Neuronal stem cell (in vitro differentiated cells): ENCODE results near the gene BTG4. TPM values are rescaled to one million over a fixed set of nuclear protein-coding genes. Genes with fewer than 3 reads are reported as not detected.

Source experiments
- DNase-seq: peaks from one replicate; pipeline ENCODE4 v3.0.0-alpha.2; 2013; ENCODE audit warnings: low spot score
- H2AFZ ChIP-seq: one replicate; pipeline ENCODE4 v1.6.1; 2013; ENCODE audit warnings: mild to moderate bottlenecking, low read length, inconsistent platforms
- H2AK5ac ChIP-seq: 2 replicates; pipeline ENCODE4 v1.6.1; 2013; ENCODE audit warnings: low read depth, mild to moderate bottlenecking, inconsistent platforms, low read length, moderate library complexity, mixed read lengths
- H2BK120ac ChIP-seq: 2 replicates; pipeline ENCODE4 v1.6.1; 2013; ENCODE audit warnings: low read depth, mild to moderate bottlenecking, inconsistent platforms, low read length, moderate library complexity, mixed read lengths
- H2BK12ac ChIP-seq: one replicate; pipeline ENCODE4 v1.6.1; 2013; ENCODE audit warnings: low read length, inconsistent platforms
- H2BK15ac ChIP-seq: 2 replicates; pipeline ENCODE4 v1.6.1; 2013; ENCODE audit warnings: mild to moderate bottlenecking, low read length, inconsistent platforms, mixed read lengths
- H2BK5ac ChIP-seq: one replicate; pipeline ENCODE4 v1.6.1; 2013; ENCODE audit warnings: inconsistent platforms, mild to moderate bottlenecking, low read length, moderate library complexity
- H3K14ac ChIP-seq: one replicate; pipeline ENCODE4 v1.6.1; 2013; ENCODE audit warnings: low read length, inconsistent platforms
- H3K18ac ChIP-seq: 2 replicates; pipeline ENCODE4 v1.6.1; 2013; ENCODE audit warnings: low read length, inconsistent platforms
- H3K23ac ChIP-seq: 2 replicates; pipeline ENCODE4 v1.6.1; 2013; ENCODE audit warnings: low read depth, mild to moderate bottlenecking, mixed read lengths, low read length, inconsistent platforms; ENCODE audit not compliant: poor library complexity
- H3K27ac ChIP-seq: replicated peaks from 3 replicates; pipeline ENCODE4 v1.5.1; 2013; ENCODE audit warnings: low read length, inconsistent platforms
- H3K27me3 ChIP-seq, 3 experiments: 2 replicates each; pipeline ENCODE4 v1.6.1; 2013; ENCODE audit warnings: low read length in 3 of 3, mild to moderate bottlenecking in 2 of 3, inconsistent platforms in 1 of 3, low read depth in 1 of 3, mixed read lengths in 1 of 3, moderate library complexity in 1 of 3; ENCODE audit not compliant: control insufficient read depth in 3 of 3, insufficient read depth in 3 of 3
- H3K36me3 ChIP-seq, 2 donors: replicated peaks in 1 of 2; 2 replicates each; pipeline ENCODE4 v1.6.1; 2013; ENCODE audit warnings: low read length in 2 of 2; ENCODE audit not compliant: control insufficient read depth in 2 of 2, insufficient read depth in 2 of 2
- H3K4ac ChIP-seq: 2 replicates; pipeline ENCODE4 v1.6.1; 2013; ENCODE audit warnings: inconsistent platforms, mild to moderate bottlenecking, low read length, moderate library complexity
- H3K4me1 ChIP-seq, 2 donors: 1 replicate in 1 of 2; 2 replicates in 1 of 2; pipeline ENCODE4 v1.6.1; 2013; ENCODE audit warnings: low read length in 2 of 2, low read depth in 1 of 2; ENCODE audit not compliant: control insufficient read depth in 2 of 2, insufficient read depth in 1 of 2
- H3K4me2 ChIP-seq: one replicate; pipeline ENCODE4 v1.6.1; 2013; ENCODE audit warnings: mild to moderate bottlenecking, low read length, inconsistent platforms; ENCODE audit not compliant: insufficient read depth, poor library complexity, severe bottlenecking
- H3K4me3 ChIP-seq, 2 donors: 2 replicates each; pipeline ENCODE4 v1.5.1; 2013; ENCODE audit warnings: low read length in 2 of 2, mild to moderate bottlenecking in 2 of 2, inconsistent platforms in 1 of 2, moderate library complexity in 1 of 2
- H3K79me1 ChIP-seq: one replicate; pipeline ENCODE4 v1.6.1; 2013; ENCODE audit warnings: low read depth, mild to moderate bottlenecking, inconsistent platforms, low read length, moderate library complexity
- H3K9ac ChIP-seq: one replicate; pipeline ENCODE4 v1.6.1; 2013; ENCODE audit warnings: mild to moderate bottlenecking, low read depth, low read length, inconsistent platforms; ENCODE audit not compliant: poor library complexity
- H3K9me3 ChIP-seq, 2 donors: replicated peaks in 1 of 2; 2 replicates each; pipeline versions ENCODE3 to v1.6.1; 2013; ENCODE audit warnings: low read length in 2 of 2, mild to moderate bottlenecking in 2 of 2, inconsistent platforms in 1 of 2, low read depth in 1 of 2, mixed read lengths in 1 of 2, moderate library complexity in 1 of 2; ENCODE audit not compliant: control insufficient read depth in 2 of 2, insufficient read depth in 1 of 2
- H4K8ac ChIP-seq: one replicate; pipeline ENCODE4 v1.6.1; 2013; ENCODE audit warnings: low read depth, mild to moderate bottlenecking, inconsistent platforms, low read length, moderate library complexity
- H4K91ac ChIP-seq: one replicate; pipeline ENCODE4 v1.6.1; 2013; ENCODE audit warnings: low read length, low read depth, mild to moderate bottlenecking, inconsistent platforms; ENCODE audit not compliant: poor library complexity
- WGBS, 2 donors: extraction: QIAGEN DNeasy Blood & Tissue Kit; methylation state at CpG; one replicate each; pipeline ENCODE4 v1.1.7; 2013; ENCODE audit warnings: missing lambda C conversion rate in 2 of 2, mixed read lengths in 1 of 2; ENCODE audit not compliant: insufficient read length in 2 of 2, insufficient replicate concordance in 1 of 2; ENCODE audit errors: extremely low coverage in 2 of 2; 5-methylcytosine and 5-hydroxymethylcytosine counted together
- polyA plus RNA-seq, 2 experiments: library from polyadenylated mRNA; stranded (reverse); fragments of 200-250 nt; gene quantifications; one replicate each; pipeline ENCODE4 v1.2.3, GENCODE V29; 2013

BTG4 gene
- 0.07 TPM for polyA plus RNA-seq (2013, experiment 1 of 2)
- 0.04 TPM for polyA plus RNA-seq (2013, experiment 2 of 2)

GRCh38 chr11:111512296-111513239 is at the start of gene BTG4:
Gene BTG4, minus strand, starts transcription at chr11:111512386. Its CDS starts 13,610 bp downstream, at chr11:111498776.
- peak within 1 kb of the TSS in 1 of 2 donors; percentile 74 for H3K4me3 ChIP-seq
- DNase-seq = no peak
- H4K91ac ChIP-seq = no peak within 1 kb of the TSS
- peak within 1 kb of the TSS; percentile 74 for H3K9ac ChIP-seq
- H3K79me1 ChIP-seq = no peaks in the 10 kb centered on the region
- peak within 1 kb of the TSS; percentile 82 for H2AFZ ChIP-seq
- no peaks in the 10 kb centered on the region for H3K36me3 ChIP-seq
- no peak within 1 kb of the TSS for H2BK5ac ChIP-seq
- no peak within 1 kb of the TSS for H3K4ac ChIP-seq
- H2BK12ac ChIP-seq = no peak within 1 kb of the TSS
- H3K14ac ChIP-seq = peak within 1 kb of the TSS; percentile 73
- H3K23ac ChIP-seq = peak within 1 kb of the TSS; percentile 29
- H3K9me3 ChIP-seq = no peaks in the 10 kb centered on the region
- no peak within 1 kb of the TSS for H2AK5ac ChIP-seq
- peak within 1 kb of the TSS; percentile 81 for H2BK15ac ChIP-seq
- no peak within 1 kb of the TSS for H3K27ac ChIP-seq
- no CpG with 5 or more reads among the region's 90 CpGs for WGBS, 2 donors
- H3K4me1 ChIP-seq = peaks cover 0 to 5% of the 10 kb centered on the region in 2 donors
- H4K8ac ChIP-seq = peak within 1 kb of the TSS; percentile 54
- H3K27me3 ChIP-seq = peaks cover 2 to 64% (median 24%) of the 10 kb centered on the region in 3 experiments
- H3K4me2 ChIP-seq = peak within 1 kb of the TSS; percentile 85
- H3K18ac ChIP-seq = peak within 1 kb of the TSS; percentile 95
- peak within 1 kb of the TSS; percentile 90 for H2BK120ac ChIP-seq

DNA sequence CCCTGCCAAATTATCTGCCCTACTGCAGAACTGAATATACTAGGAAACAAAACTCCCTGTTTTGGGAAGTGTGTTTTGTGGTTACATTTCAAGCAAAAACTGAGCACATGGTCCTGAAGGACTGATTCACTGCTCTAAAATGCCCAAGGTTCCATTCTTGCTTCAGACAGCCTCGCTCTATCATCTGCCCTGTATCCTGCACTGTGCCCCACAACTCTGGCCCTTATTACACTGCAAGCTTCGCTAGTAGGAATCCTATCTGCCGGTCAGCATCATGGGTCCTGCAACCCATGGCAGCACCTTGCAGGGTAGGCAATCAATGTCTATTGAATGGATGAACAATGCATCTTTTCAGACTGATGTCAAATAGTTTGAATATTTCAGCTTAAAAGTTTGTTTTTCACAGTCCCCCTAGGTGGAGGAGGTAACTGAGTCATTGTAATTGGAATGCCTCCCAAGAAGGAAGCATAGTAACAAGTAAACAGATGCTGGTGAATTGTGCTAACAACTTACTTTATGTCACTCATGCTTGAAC is 49.7 kb upstream of the BTG4 start:
- Histone ChIP-seq H3K9me3 (no peaks in the 10 kb centered on the region), H3K36me3 (no peaks in the 10 kb centered on the region), H3K27me3 (no peaks in the 10 kb centered on the region), H2AFZ (no peak overlapping the region), H3K4ac (no peak overlapping the region), H2BK15ac (no peak overlapping the region), H3K14ac (no peak overlapping the region), H3K23ac (no peak overlapping the region), H3K9ac (no peak overlapping the region), H2BK120ac (no peak overlapping the region), H2BK5ac (no peak overlapping the region), H2BK12ac (no peak overlapping the region), H4K91ac (no peak overlapping the region), H4K8ac (no peak overlapping the region), H3K4me1 (peaks cover 0 to 6% of the 10 kb centered on the region in 2 donors), H2AK5ac (no peak overlapping the region), H3K18ac (no peak overlapping the region), H3K79me1 (no peaks in the 10 kb centered on the region), H3K4me3 (no peak overlapping the region), H3K4me2 (no peak overlapping the region), H3K27ac (no peak overlapping the region)
- no CpG with 5 or more reads among the region's 3 CpGs for WGBS, 2 donors
- DNase-seq = no peak

GRCh38 chr11:111561306-111561705 is 49.1 kb upstream of the BTG4 start:
- H3K14ac ChIP-seq = no peak overlapping the region
- no peak overlapping the region for H3K4me3 ChIP-seq
- H3K23ac ChIP-seq = no peak overlapping the region
- H2BK120ac ChIP-seq = no peak overlapping the region
- H3K18ac ChIP-seq = no peak overlapping the region
- no peaks in the 10 kb centered on the region for H3K27me3 ChIP-seq
- WGBS, 2 donors = no CpG with 5 or more reads among the region's 3 CpGs
- no peak overlapping the region for H4K8ac ChIP-seq
- H3K27ac ChIP-seq = no peak overlapping the region
- H3K79me1 ChIP-seq = no peaks in the 10 kb centered on the region
- H3K4me1 ChIP-seq = peaks cover 0 to 3% of the 10 kb centered on the region in 2 donors
- no peak overlapping the region for H4K91ac ChIP-seq
- no peak overlapping the region for H2AFZ ChIP-seq
- H2BK12ac ChIP-seq = no peak overlapping the region
- H3K4ac ChIP-seq = no peak overlapping the region
- no peaks in the 10 kb centered on the region for H3K9me3 ChIP-seq
- no peak overlapping the region for H2AK5ac ChIP-seq
- H3K4me2 ChIP-seq = no peak overlapping the region
- H3K9ac ChIP-seq = no peak overlapping the region
- no peak overlapping the region for H2BK5ac ChIP-seq
- no peak overlapping the region for H2BK15ac ChIP-seq
- no peaks in the 10 kb centered on the region for H3K36me3 ChIP-seq
- no peak for DNase-seq

DNA sequence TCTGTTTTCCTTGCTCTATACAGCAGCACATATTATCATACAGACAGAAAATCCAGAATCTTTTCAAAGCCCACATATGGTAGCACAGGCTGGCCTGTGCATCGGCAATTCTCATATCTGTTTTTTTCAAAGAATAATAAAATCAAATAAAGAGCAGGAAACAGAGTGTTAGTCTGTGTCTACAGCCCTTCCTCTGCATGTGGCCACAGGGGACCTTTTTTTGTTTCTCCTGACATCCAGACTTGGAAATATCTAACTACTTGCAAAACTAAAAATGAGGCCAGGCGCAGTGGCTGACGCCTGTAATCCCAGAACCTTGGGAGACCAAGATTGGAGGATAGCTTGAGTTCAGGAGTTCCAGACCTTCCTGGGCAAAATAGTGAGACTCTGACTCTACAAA is 48.6 kb upstream of the BTG4 start:
- H3K9me3 ChIP-seq = peaks cover 0 to 4% of the 10 kb centered on the region in 2 donors
- H4K91ac ChIP-seq = no peak overlapping the region
- H3K4me2 ChIP-seq = no peak overlapping the region
- H2AK5ac ChIP-seq = no peak overlapping the region
- no peak overlapping the region for H3K9ac ChIP-seq
- no peak overlapping the region for H4K8ac ChIP-seq
- no peak for DNase-seq
- no peaks in the 10 kb centered on the region for H3K79me1 ChIP-seq
- H3K36me3 ChIP-seq = no peaks in the 10 kb centered on the region
- no peaks in the 10 kb centered on the region for H3K27me3 ChIP-seq
- H3K27ac ChIP-seq = no peak overlapping the region
- no peak overlapping the region for H3K18ac ChIP-seq
- WGBS, 2 donors = no CpG with 5 or more reads among the region's 3 CpGs
- H2BK5ac ChIP-seq = no peak overlapping the region
- no peak overlapping the region for H2BK12ac ChIP-seq
- no peak overlapping the region for H2BK15ac ChIP-seq
- peaks cover 0 to 3% of the 10 kb centered on the region in 2 donors for H3K4me1 ChIP-seq
- H2BK120ac ChIP-seq = no peak overlapping the region
- H3K4ac ChIP-seq = no peak overlapping the region
- no peak overlapping the region for H3K14ac ChIP-seq
- no peak overlapping the region for H3K4me3 ChIP-seq
- no peak overlapping the region for H2AFZ ChIP-seq
- H3K23ac ChIP-seq = no peak overlapping the region
